ENCODE results near the gene SYT2.

DNA sequence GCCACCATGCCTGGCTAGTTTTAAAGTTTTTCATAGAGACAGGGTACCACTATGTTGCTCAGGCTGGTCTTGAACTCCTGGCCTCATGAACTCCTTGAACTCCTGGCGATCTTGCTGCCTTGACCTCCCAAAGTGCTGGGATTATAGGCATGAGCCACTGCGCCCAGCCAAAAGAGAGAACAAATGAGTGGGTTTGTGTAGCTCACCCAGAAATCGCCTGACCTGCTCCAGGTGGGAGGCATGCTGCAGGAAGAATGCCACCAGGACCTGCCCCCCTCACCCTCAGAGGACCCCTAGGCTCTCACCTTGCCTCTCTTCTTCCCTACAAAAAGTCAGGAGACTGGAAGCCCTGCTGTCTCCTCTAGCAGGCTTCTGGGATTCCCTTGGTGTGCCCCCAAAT is 88.8 kb downstream of the SYT2 start:
- TF ChIP-seq, protein P1, sequence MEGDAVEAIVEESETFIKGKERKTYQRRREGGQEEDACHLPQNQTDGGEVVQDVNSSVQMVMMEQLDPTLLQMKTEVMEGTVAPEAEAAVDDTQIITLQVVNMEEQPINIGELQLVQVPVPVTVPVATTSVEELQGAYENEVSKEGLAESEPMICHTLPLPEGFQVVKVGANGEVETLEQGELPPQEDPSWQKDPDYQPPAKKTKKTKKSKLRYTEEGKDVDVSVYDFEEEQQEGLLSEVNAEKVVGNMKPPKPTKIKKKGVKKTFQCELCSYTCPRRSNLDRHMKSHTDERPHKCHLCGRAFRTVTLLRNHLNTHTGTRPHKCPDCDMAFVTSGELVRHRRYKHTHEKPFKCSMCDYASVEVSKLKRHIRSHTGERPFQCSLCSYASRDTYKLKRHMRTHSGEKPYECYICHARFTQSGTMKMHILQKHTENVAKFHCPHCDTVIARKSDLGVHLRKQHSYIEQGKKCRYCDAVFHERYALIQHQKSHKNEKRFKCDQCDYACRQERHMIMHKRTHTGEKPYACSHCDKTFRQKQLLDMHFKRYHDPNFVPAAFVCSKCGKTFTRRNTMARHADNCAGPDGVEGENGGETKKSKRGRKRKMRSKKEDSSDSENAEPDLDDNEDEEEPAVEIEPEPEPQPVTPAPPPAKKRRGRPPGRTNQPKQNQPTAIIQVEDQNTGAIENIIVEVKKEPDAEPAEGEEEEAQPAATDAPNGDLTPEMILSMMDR (IDR thresholded peaks at IDR 0.05): no peak
- TF ChIP-seq EZH2 (IDR thresholded peaks at IDR 0.05): no peak
